Natural killer cell (primary cell): ENCODE measurements around the gene KRI1. TPM values are rescaled to one million over a fixed set of nuclear protein-coding genes. Genes with fewer than 3 reads are reported as not detected.
A peak's percentile ranks its signal among the peaks of the same experiment; 100 is the strongest.
"Not testable (repeated sequence)": the region's sequence is repeated elsewhere in the genome, so short reads cannot be mapped to it uniquely, and the experiment has no call there.

Experiments used
- ATAC-seq, 3 donors: fragments of 150-1000 bp in 2 of 3; fragments of 200-7000 bp in 1 of 3; cut with Tn5 transposase; 1 replicate in 1 of 3; 2 replicates in 2 of 3; pipeline ENCODE4 v1.10.0; 2021; ENCODE audit warnings: mild to moderate bottlenecking in 2 of 3, moderate library complexity in 2 of 3
- DNase-seq, 2 donors: peaks; one replicate each; pipeline versions ENCODE4 v3.0.0 to v3.0.0-alpha.2; 2013 to 2021; ENCODE audit warnings: mixed read lengths in 1 of 2
- H3K27ac ChIP-seq: one replicate; pipeline ENCODE4 v1.5.1; 2013; ENCODE audit warnings: mild to moderate bottlenecking, low read length
- H3K27me3 ChIP-seq: one replicate; pipeline ENCODE4 v1.6.1; 2013; ENCODE audit warnings: low read length; ENCODE audit not compliant: control insufficient read depth, insufficient read depth
- H3K36me3 ChIP-seq: one replicate; pipeline ENCODE4 v1.6.1; 2013; ENCODE audit warnings: low read length; ENCODE audit not compliant: control insufficient read depth, insufficient read depth
- H3K4me1 ChIP-seq: one replicate; pipeline ENCODE4 v1.6.1; 2013; ENCODE audit warnings: low read length; ENCODE audit not compliant: control insufficient read depth, insufficient read depth
- H3K4me3 ChIP-seq: one replicate; pipeline ENCODE4 v1.5.1; 2013; ENCODE audit warnings: low read length
- H3K9me3 ChIP-seq: one replicate; pipeline ENCODE4 v1.6.1; 2013; ENCODE audit warnings: low read length; ENCODE audit not compliant: control insufficient read depth, insufficient read depth
- H3K27ac Mint-ChIP-seq, 2 donors: one replicate each; pipeline ENCODE4 v1.8.0; 2022; ENCODE audit warnings: mild to moderate bottlenecking in 2 of 2, mixed read lengths in 2 of 2, moderate library complexity in 1 of 2
- H3K27me3 Mint-ChIP-seq, 2 donors: one replicate each; pipeline ENCODE4 v1.8.0; 2022; ENCODE audit warnings: low read depth in 2 of 2, mixed read lengths in 2 of 2
- H3K36me3 Mint-ChIP-seq: one replicate; pipeline ENCODE4 v1.8.0; 2022; ENCODE audit warnings: mixed read lengths
- H3K4me1 Mint-ChIP-seq, 2 donors: one replicate each; pipeline ENCODE4 v1.8.0; 2022; ENCODE audit warnings: mixed read lengths in 2 of 2
- H3K4me3 Mint-ChIP-seq: one replicate; pipeline ENCODE4 v1.8.0; 2022; ENCODE audit warnings: mild to moderate bottlenecking, moderate library complexity, mixed read lengths
- H3K9me3 Mint-ChIP-seq, 2 donors: one replicate each; pipeline ENCODE4 v1.8.0; 2022; ENCODE audit warnings: mixed read lengths in 2 of 2
- CTCF ChIP-seq: fragments of 200-600 bp; IDR thresholded peaks from one replicate; pipeline ENCODE4 v1.8.0; 2022; ENCODE audit warnings: antibody characterized with exemption
- WGBS: methylation state at CpG from one replicate; pipeline ENCODE4 v1.1.7; 2013; ENCODE audit warnings: missing lambda C conversion rate; ENCODE audit not compliant: insufficient coverage; 5-methylcytosine and 5-hydroxymethylcytosine counted together
- intact Hi-C: fragments of 100-400 bp; cut with micrococcal nuclease; formaldehyde crosslinking; loops from one replicate; pipeline ENCODE4 v1.14.2; 2022
- total RNA-seq, 4 donors: library from RNA; stranded (reverse); fragments of 120-200 nt in 1 of 4; gene quantifications; one replicate each; pipeline versions ENCODE4 v1.2.3 to v1.2.4, GENCODE V29; 2013 to 2022

KRI1 gene
- total RNA-seq, 3 donors from 2014 or later (not counting 1 experiment from before 2014, with no cell fraction given): 36.6 to 53.0 (median 49.5) TPM

- peaks cover under 1% of the 10 kb centered on the region for H3K4me1 ChIP-seq
- no peaks in the 10 kb centered on the region for H3K36me3 Mint-ChIP-seq
- no peak overlapping the region for H3K27ac Mint-ChIP-seq
- no peaks in the 10 kb centered on the region for H3K27me3 ChIP-seq
- no peak for TF ChIP-seq CTCF
- no peak overlapping the region for H3K27ac ChIP-seq
- H3K36me3 ChIP-seq: no peaks in the 10 kb centered on the region
- H3K9me3 ChIP-seq: no peaks in the 10 kb centered on the region
- H3K4me1 Mint-ChIP-seq: peaks cover 3 to 9% of the 10 kb centered on the region in 2 donors
- no peak overlapping the region for H3K4me3 ChIP-seq
- DNase-seq (no peak), ATAC-seq (no peak)
- no peaks in the 10 kb centered on the region for H3K9me3 Mint-ChIP-seq
- H3K27me3 Mint-ChIP-seq: no peaks in the 10 kb centered on the region
- 86% methylated on average over 9 of the region's 10 CpGs for WGBS
- intact Hi-C loops: no loop called here
- H3K4me3 Mint-ChIP-seq: no peak overlapping the region
Measured at GRCh38 chr19:10533646-10534386, 32.0 kb downstream of the KRI1 start.

GRCh38 chr19:10532457-10532856, 33.4 kb downstream of the KRI1 start:
- H3K27me3 Mint-ChIP-seq: no peaks in the 10 kb centered on the region
- no peaks in the 10 kb centered on the region for H3K36me3 ChIP-seq
- H3K9me3 Mint-ChIP-seq: no peaks in the 10 kb centered on the region
- H3K27me3 ChIP-seq: no peaks in the 10 kb centered on the region
- no peaks in the 10 kb centered on the region for H3K9me3 ChIP-seq
- intact Hi-C loops: no loop called here
- 88% methylated on average over 1 of the region's 1 CpG for WGBS
- H3K27ac ChIP-seq: no peak overlapping the region
- no peak overlapping the region for H3K4me3 ChIP-seq
- TF ChIP-seq CTCF: no peak
- H3K27ac Mint-ChIP-seq: no peak overlapping the region
- no peak overlapping the region for H3K4me3 Mint-ChIP-seq
- peaks cover 0 to 5% of the 10 kb centered on the region in 2 donors for H3K4me1 Mint-ChIP-seq
- H3K4me1 ChIP-seq: no peaks in the 10 kb centered on the region
- ATAC-seq (no peak), DNase-seq (no peak)
- no peaks in the 10 kb centered on the region for H3K36me3 Mint-ChIP-seq

GRCh38 chr19:10526887-10527286, 38.9 kb downstream of the KRI1 start:
- H3K4me1 Mint-ChIP-seq: peaks cover 13% of the 10 kb centered on the region in 2 donors
- WGBS: 93% methylated on average over 8 of the region's 8 CpGs
- H3K27ac ChIP-seq, H3K36me3 Mint-ChIP-seq, H3K27me3 Mint-ChIP-seq, intact Hi-C loops, H3K4me3 ChIP-seq, ATAC-seq, DNase-seq, H3K4me3 Mint-ChIP-seq, H3K9me3 Mint-ChIP-seq, H3K36me3 ChIP-seq, H3K27ac Mint-ChIP-seq, H3K27me3 ChIP-seq, H3K9me3 ChIP-seq: not testable (repeated sequence)
- peaks cover 28% of the 10 kb centered on the region for H3K4me1 ChIP-seq

- WGBS: 91% methylated on average over 6 of the region's 7 CpGs
Measured at GRCh38 chr19:10525636-10526035, 40.2 kb downstream of the KRI1 start.

More at GRCh38 chr19:10525636-10526035, 40.2 kb downstream of the KRI1 start:
- Mint-ChIP-seq H3K4me3 (peak overlapping the region; percentile 28), H3K9me3 (no peaks in the 10 kb centered on the region), H3K36me3 (no peaks in the 10 kb centered on the region), H3K27me3 (no peaks in the 10 kb centered on the region), H3K4me1 (peaks cover 17 to 21% of the 10 kb centered on the region in 2 donors), H3K27ac (peak overlapping the region in 1 of 2 donors; percentile 49)
- no peaks in the 10 kb centered on the region for H3K36me3 ChIP-seq
- DNase-seq (no peak), ATAC-seq (no peak)
- no peaks in the 10 kb centered on the region for H3K9me3 ChIP-seq
- no peak overlapping the region for H3K4me3 ChIP-seq
- peaks cover 40% of the 10 kb centered on the region for H3K4me1 ChIP-seq
- no peak overlapping the region for H3K27ac ChIP-seq
- TF ChIP-seq CTCF: no peak
- no peaks in the 10 kb centered on the region for H3K27me3 ChIP-seq
- intact Hi-C loops: no loop called here
